Endothelial cell of umbilical vein (primary cell): ENCODE results near the gene SVIL.

Source experiments
- CTCF ChIP-seq, 2 donors: IDR thresholded peaks; 1 replicate in 1 of 2; 2 replicates in 1 of 2; pipeline ENCODE4 v1.5.1; 2011; ENCODE audit warnings: low read length in 2 of 2, mild to moderate bottlenecking in 2 of 2, moderate library complexity in 2 of 2, control low read depth in 1 of 2, inconsistent platforms in 1 of 2, low read depth in 1 of 2; ENCODE audit not compliant: insufficient read depth in 1 of 2; ENCODE audit errors: extremely low read depth in 1 of 2
- EZH2 ChIP-seq: IDR thresholded peaks from 2 replicates; pipeline ENCODE4 v1.6.1; 2012; ENCODE audit warnings: borderline replicate concordance, low read depth, mild to moderate bottlenecking, moderate library complexity, low read length, inconsistent platforms; ENCODE audit not compliant: severe bottlenecking
- MAX ChIP-seq: IDR thresholded peaks from 2 replicates; pipeline ENCODE4 v1.6.1; 2011; ENCODE audit not compliant: insufficient read depth, insufficient read length
- POLR2A ChIP-seq: IDR thresholded peaks from 2 replicates; pipeline ENCODE4 v1.6.1; 2012; ENCODE audit warnings: low read depth, mild to moderate bottlenecking, control low read depth, low read length
- POLR2AphosphoS5 ChIP-seq: IDR thresholded peaks from 2 replicates; pipeline ENCODE4 v1.6.1; 2012; ENCODE audit warnings: low read depth, mild to moderate bottlenecking, control low read depth, low read length, moderate library complexity; ENCODE audit not compliant: insufficient read depth

GRCh38 chr10:29524720-29525119 lies 110.1 kb downstream of the SVIL start:
- no peak for TF ChIP-seq POLR2A
- no peak for TF ChIP-seq MAX
- no peak for TF ChIP-seq CTCF (IDR thresholded peaks at IDR 0.05; ENCODE audit: extremely low read depth in 1 of 2, insufficient read depth in 1 of 2, low read depth in 1 of 2, low read length in 2 of 2)
- no peak for TF ChIP-seq POLR2AphosphoS5
- TF ChIP-seq EZH2 = no peak
